Kidney (tissue), 14 donors: ENCODE data around the gene ZFTA. TPM values are rescaled to one million over a fixed set of nuclear protein-coding genes. Genes with fewer than 3 reads are reported as not detected.

ENCODE experiments used
- DNase-seq, 5 donors: peaks; one replicate each; pipeline ENCODE4 v3.0.0-alpha.2; 2013 to 2020
- FAIRE-seq: peaks from 2 replicates; lab custom pipeline; 2012; peaks lifted over from hg19 to GRCh38; lab: Jason Lieb, UNC
- H3K27ac ChIP-seq, 2 donors: one replicate each; pipeline ENCODE4 v1.7.0; 2013; ENCODE audit warnings: low read depth in 2 of 2, low read length in 2 of 2, inconsistent platforms in 1 of 2
- H3K27me3 ChIP-seq: one replicate; pipeline ENCODE4 v1.7.1; 2013; ENCODE audit warnings: low read length, inconsistent platforms; ENCODE audit not compliant: control insufficient read depth, insufficient read depth
- H3K36me3 ChIP-seq, 3 donors: one replicate each; pipeline versions ENCODE4 v1.7.0 to v1.7.1; 2013; ENCODE audit warnings: low read length in 3 of 3, control low read depth in 1 of 3, inconsistent platforms in 1 of 3; ENCODE audit not compliant: insufficient read depth in 3 of 3, control insufficient read depth in 2 of 3
- H3K4me1 ChIP-seq, 3 donors: one replicate each; pipeline versions ENCODE4 v1.7.0 to v1.7.1; 2013; ENCODE audit warnings: low read length in 3 of 3, inconsistent platforms in 1 of 3, low read depth in 1 of 3; ENCODE audit not compliant: control insufficient read depth in 2 of 3, insufficient read depth in 2 of 3
- H3K4me3 ChIP-seq, 3 donors: one replicate each; pipeline versions ENCODE4 v1.7.0 to v1.8.1; 2013; ENCODE audit warnings: low read length in 3 of 3, control low read depth in 1 of 3, inconsistent platforms in 1 of 3
- H3K9ac ChIP-seq, 3 donors: one replicate each; pipeline versions ENCODE4 v1.7.0 to v1.7.1; 2013; ENCODE audit warnings: low read length in 3 of 3, control low read depth in 1 of 3, inconsistent platforms in 1 of 3
- H3K9me3 ChIP-seq, 3 donors: one replicate each; pipeline versions ENCODE4 v1.7.0 to v1.7.1; 2013; ENCODE audit warnings: low read length in 3 of 3, control low read depth in 1 of 3, inconsistent platforms in 1 of 3; ENCODE audit not compliant: control insufficient read depth in 2 of 3, insufficient read depth in 1 of 3
- CTCF ChIP-seq: IDR thresholded peaks from 3 replicates; pipeline ENCODE4 v1.5.1; 2012; ENCODE audit warnings: mild to moderate bottlenecking, moderate library complexity, borderline replicate concordance; ENCODE audit not compliant: insufficient read depth; ENCODE audit errors: extremely low read depth
- intact Hi-C: fragments of 100-400 bp; cut with DNase I; formaldehyde crosslinking; loops from one replicate; pipeline ENCODE4 v1.11.1; 2022
- polyA plus RNA-seq: library from polyadenylated mRNA; stranded (reverse); fragments of 350-450 nt; fragmentation: Illumina TruSeq; extraction: RNeasy Lipid Tissue Mini Kit (QIAGEN cat#74804); gene quantifications from one replicate; pipeline ENCODE4 v1.2.3, GENCODE V29; 2014; ENCODE audit warnings: low read depth, low replicate concordance; ENCODE audit not compliant: insufficient read depth
- total RNA-seq: library from RNA; stranded (reverse); fragmentation: NEBNext Ultra II Directional; extraction: Animal tissue kit (Norgen Biotek cat#: 25700); gene quantifications from one replicate; pipeline ENCODE4 v1.2.1, GENCODE V29; 2021
- donor health status: control.
- donor health status: control.
- donor health status: control.
- donor health status: control.
- donor health status: control.
- donor health status: DM: yes; HTN: yes; CAD: no.
- donor health status: Normal renal cell carcinoma (clear cell type).

The ZFTA gene
- total and polyA plus RNA-seq, 2 donors from 2014 or later, result 10.8 to 14.4 TPM

- TF ChIP-seq CTCF, result no peak
- FAIRE-seq, result no peak
- DNase-seq, result peak in 1 of 5 donors; percentile 41
- intact Hi-C loops, result no loop called here
- H3K4me3 ChIP-seq, result no peak overlapping the region
- H3K27ac ChIP-seq, result no peak overlapping the region
- H3K36me3 ChIP-seq, result peaks cover 2 to 5% (median 3%) of the 10 kb centered on the region in 3 donors
- H3K27me3 ChIP-seq, result no peaks in the 10 kb centered on the region
- H3K9ac ChIP-seq, result no peak overlapping the region
- no peaks in the 10 kb centered on the region for H3K4me1 ChIP-seq
- no peaks in the 10 kb centered on the region for H3K9me3 ChIP-seq
Measured at GRCh38 chr11:63756919-63757761, 11.4 kb downstream of the ZFTA start.

GRCh38 chr11:63749624-63750023 is 19.0 kb downstream of the ZFTA start:
- H3K9ac ChIP-seq, result no peak overlapping the region
- no peak for TF ChIP-seq CTCF
- H3K4me3 ChIP-seq, result no peak overlapping the region
- H3K36me3 ChIP-seq, result peaks cover 0 to 5% (median 0%) of the 10 kb centered on the region in 3 donors
- no peaks in the 10 kb centered on the region for H3K9me3 ChIP-seq
- no peaks in the 10 kb centered on the region for H3K4me1 ChIP-seq
- no peaks in the 10 kb centered on the region for H3K27me3 ChIP-seq
- no peak overlapping the region for H3K27ac ChIP-seq
- DNase-seq, result no peak
- FAIRE-seq, result no peak
- intact Hi-C loops, result no loop called here

- no peaks in the 10 kb centered on the region for H3K36me3 ChIP-seq
- no peaks in the 10 kb centered on the region for H3K27me3 ChIP-seq
- H3K4me1 ChIP-seq, result no peaks in the 10 kb centered on the region
- H3K4me3 ChIP-seq, result no peak overlapping the region
- no peak for TF ChIP-seq CTCF
- no peak overlapping the region for H3K9ac ChIP-seq
- no peak for FAIRE-seq
- intact Hi-C loops, result no loop called here
- no peak overlapping the region for H3K27ac ChIP-seq
- H3K9me3 ChIP-seq, result no peaks in the 10 kb centered on the region
- DNase-seq, result no peak
Measured at GRCh38 chr11:63747011-63747410, 21.6 kb downstream of the ZFTA start.
